ENCODE results near the gene TEAD1.

The TEAD1 gene

DNA sequence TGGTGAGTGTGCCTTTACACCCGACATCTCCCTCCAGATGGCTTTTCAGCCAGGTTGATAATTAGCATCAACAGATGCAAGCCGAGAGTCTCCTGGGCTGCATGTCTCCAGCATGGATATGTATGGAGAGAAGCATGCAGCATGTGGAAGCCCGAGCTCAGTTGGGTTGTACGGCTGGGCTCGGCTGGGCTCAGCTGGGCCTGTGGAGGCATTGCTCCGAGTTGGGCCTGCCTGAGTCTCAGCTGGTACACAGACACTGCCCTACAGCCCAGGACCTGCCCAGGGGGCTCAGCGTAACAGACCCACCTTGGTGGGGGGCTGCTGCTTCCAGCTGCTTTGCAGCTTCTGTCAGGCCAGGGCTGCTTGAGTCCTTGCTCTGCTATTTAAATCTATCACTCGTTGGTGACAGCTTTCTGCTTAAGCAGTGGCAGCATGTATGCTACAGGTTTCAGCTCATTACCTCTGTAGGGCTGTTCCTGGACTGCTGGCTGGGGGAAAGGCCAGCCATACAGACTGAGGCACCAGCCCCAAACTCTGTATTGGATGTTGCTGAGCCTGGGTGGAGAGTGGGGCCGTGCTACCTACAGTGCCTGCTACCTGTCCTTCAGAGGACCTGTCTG, 115.5 kb downstream of the TEAD1 start:
- no peak for DNase-seq (ENCODE audit: low read depth)

DNA sequence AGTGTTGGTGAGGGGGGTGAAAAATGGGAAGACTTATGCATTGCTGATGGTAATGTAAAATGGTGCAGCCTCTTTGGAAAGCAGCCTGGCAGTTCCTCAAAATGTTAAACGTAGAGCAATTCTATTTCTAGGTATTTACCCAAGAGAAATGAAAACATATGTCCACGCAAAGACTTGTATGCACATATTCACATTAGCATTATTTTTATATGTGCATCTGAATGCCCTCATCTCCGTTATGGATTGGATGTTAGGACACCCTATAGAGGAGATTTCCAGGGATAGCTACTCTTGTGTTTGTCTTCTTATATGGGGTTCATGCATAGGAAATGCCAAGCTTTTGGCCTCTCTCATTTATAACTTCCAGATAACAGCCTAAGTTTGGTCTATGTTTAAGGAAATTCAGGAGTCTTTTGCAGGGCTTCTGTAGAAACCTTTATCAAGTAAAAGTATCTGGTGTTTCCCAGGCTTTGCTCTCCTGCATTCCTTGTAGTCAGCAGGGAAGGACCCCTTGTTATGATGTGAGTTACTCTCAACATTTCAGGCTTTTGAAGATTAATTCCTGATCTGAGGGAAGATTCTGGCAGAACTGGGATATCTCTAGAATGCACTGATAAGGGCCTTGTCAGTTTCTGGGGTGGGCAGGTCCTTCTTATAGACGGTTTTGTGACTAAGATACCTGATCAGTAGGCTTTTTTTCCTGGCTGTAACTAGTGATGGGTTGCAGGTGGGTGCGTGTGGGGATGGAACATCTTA, 116.8 kb downstream of the TEAD1 start:
- DNase-seq (ENCODE audit: low read depth) = no peak

DNA sequence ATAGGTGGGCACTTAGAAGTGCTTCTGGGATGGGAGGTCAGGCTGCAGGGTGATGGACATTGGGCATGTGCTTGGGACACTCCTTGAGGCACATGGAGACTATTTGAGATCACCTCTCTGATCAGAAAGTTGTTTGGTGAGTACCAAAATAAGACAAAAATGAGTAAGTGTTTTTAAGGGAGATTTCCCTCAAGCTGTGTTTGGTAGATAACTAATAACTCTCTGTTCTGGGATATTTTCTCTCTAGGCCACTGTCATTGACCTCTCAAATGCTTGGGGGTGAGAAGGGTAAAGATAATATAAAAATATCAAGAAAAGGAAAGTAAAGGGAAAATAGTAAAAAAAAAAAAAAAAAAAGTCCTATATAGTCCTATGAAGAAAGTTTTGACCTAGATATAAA, 117.8 kb downstream of the TEAD1 start:
- no peak for DNase-seq (ENCODE audit: low read depth)

DNA sequence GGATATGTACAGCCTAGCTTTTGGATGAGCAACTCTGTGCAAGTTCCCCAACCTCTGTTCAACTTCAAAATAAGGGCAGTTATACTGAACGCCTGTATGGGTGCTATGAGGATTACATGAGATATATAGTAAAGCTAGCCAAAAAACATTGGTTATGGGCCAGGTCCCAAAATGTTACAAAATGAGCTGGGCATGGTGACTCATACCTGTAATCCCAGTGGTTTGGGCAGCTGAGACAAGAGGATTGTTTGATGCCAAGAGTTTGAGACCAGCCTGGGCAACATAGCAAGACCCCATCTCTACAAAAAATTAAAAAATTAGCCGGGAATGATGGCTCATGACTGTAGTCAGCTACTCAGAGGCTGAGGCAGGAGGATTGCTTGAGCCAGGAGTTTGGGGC, 118.4 kb downstream of the TEAD1 start:
- no peak for DNase-seq (ENCODE audit: low read depth)

DNA sequence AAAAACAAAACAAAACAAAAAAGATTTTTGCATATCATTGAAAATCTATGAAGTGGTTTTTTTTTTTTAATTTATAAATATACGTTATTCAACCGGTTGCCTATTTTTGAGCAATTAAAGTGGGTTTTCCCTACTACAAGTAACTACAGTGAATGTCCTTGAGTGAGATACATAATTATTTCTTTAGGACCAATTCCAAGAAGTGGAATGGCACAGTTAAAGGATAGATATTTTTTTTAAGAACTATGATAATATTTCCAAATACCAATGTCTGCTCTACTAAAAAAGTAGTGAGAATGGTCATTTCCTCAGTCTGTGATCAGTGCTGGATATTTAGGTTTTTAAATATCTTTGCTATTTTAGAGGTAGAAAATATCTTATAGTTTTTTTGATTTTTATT, 118.8 kb downstream of the TEAD1 start:
- DNase-seq (ENCODE audit: low read depth) = no peak

DNA sequence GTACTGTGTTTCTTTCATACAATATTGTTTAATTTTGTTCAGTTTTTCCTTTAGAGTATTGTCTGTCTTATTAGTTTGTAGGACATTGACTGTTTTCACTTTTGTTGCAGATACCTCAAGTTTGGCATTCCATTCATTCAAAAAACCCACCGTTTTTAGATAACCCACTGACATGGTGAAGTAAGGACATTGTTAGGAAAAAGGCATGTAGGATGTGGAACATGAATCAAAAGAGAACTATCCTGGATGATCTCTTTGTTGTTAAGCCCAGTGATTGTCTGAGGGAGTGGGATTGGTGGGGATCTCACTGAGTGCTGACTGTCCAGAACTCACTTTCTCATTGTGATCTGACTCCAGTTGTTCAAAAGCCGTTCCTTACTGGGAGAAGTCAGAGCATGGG, 119.3 kb downstream of the TEAD1 start:
- no peak for DNase-seq (ENCODE audit: low read depth)

DNA sequence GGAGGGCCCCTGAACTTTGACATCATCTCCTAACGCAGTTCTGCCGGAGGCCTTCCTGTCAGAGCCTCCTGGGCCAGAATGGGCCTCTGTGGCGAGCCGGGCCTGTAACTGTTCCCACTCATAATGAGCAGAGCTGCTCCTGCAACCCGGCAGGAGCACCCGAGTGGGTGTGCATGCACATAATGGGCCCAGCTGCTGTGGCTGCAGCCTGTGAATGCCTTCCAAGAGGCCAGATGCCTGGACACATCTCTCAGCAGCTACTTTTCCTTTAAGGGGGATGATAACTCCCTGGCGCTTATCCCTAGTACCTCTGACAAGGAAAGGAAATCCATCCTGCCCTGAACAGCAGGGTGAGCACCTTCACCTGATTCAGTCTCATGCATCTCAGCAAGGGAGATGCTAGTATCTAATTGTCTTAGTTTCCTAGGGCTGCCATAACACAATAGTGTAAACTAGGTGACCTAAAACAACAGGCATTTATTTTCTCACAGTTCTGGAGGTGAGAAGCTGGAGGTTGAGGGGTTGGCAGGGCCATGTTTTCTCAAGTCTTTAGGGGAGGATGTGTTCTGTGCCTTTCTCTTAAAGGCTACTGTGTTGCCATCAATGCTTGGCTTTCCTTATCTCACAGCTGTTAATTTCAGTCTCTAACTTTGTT, 120.5 kb downstream of the TEAD1 start:
- no peak for DNase-seq (ENCODE audit: low read depth)

DNA sequence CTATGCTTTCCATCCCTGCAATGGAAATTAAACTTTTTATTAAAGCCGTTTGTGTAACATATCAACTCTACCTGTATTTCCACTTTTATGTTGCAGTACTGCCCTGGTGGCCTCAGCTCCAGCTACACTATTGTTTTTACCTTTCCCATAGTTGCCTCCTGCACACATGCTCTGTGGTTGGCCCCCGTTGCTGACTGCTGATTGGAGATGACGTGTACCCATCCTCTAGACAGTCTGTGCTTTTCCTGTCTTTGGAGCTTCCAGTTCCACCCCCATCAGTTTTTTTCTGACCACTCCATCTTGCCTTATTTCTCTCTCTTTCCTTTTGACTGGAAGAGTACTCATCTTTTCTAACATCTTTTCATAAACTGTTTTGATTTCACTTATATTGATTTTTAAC, 123.8 kb downstream of the TEAD1 start:
- no peak for DNase-seq (ENCODE audit: low read depth)

DNA sequence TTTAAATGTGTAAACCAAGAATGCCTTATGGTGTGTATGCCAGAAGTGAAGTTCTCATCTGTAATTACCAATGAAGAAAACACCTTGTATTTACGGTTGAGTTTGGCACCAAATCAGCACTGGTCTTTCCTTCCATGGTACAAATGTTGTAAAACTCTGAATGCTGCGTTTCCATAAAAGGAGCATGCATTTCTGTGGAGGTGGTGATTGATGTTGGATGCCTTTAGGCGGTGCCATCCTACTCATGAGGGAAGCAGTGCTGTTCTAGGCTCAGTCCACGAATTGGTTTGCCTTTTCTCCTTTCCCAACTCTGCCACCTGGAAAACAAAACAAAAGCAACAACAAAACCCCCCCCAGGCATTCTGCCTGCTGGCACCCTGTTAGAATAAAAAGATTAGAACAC, 124.4 kb downstream of the TEAD1 start:
- no peak for DNase-seq (ENCODE audit: low read depth)

DNA sequence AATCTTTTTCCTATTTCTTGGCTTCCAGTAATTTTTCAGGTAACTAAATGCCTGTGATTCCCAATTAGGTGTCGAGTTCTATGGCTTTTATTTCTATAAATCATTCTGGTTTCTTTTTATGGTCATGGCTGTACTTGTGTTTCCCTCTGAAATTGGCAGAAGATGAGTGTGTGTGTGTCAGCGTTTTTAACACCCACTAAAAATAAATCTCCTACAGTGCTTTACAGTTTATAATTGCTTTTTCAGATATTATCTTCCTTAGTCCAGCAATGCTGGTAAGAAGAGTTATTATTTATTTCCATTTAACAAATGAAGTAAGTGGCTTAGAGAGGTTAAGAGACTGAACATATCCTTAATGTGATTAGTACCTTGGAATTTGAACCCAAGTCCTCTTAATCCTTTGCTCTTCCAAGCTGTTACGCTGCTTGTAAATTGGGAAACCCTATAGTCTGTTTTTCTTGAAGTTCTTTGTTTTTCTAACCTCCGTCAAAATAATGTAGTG, 125.2 kb downstream of the TEAD1 start:
- no peak for DNase-seq (ENCODE audit: low read depth)

DNA sequence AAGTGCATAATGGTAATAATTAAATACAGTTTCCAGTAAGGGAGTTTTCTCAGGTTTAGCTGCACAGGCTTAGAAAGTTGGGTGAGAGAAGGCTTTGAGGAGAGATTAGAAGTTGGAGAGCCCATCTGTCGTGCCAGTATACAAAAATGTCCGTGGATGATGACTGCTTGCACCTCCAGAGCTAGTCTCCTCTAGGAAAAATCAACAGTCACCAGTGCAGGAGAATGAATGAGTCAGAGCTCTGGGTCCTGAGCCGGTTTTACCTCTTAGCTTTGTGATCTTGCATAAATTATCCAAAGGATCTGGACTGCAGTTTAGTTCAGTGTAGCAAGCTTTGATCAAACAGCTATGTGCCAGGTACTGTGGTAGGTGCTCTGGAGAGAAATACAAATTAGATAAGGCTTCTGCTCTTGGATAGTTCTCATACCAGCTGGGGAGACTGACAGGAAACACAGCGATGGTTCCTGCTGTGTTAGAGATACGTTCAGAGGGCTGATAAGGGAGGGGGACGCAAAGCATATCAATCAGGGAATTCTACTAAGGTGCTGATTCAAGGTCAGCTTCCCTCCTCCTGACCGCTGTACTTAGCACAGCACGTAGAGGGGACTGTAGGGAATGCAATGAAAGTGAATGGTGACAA, 125.9 kb downstream of the TEAD1 start:
- no peak for DNase-seq (ENCODE audit: low read depth)

DNA sequence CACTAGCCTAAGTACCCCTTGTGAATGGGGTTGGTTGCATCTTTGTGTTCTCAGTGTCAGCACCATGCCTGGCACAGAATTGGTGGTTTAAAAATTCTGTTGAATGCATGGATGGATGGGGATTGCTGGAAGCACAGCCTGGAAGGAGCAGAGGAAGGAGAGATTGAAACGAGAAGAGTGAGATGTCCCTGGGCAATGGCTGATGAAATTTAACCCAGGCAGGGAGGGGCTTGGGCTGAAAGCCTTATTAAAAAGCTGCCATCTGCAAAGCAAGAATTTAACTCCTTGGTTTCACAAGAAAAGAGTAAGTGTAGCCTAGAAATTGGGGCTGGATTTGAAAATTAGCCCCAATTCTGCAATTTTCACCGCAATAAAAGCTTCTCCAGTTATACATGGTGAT, 126.7 kb downstream of the TEAD1 start:
- DNase-seq (ENCODE audit: low read depth) = no peak

DNA sequence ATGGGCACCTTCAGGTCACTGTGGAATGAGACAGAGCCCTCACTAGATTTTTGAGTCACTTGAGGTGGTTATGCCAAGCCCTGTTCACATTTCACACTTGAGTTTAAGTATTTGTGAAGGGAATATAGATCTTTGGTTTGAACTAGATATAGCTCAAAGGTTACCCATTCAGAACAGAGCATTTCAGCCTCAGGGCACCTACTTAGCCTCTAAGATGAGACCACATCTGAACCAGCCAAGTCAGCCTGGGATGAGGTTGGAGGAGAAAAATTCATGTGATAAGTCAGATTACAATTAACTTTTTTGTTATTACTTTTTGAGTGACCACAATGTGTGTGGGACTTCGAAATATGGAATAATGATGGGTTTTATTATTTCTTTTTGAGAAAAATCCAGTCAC, 127.8 kb downstream of the TEAD1 start:
- DNase-seq (ENCODE audit: low read depth) = no peak

DNA sequence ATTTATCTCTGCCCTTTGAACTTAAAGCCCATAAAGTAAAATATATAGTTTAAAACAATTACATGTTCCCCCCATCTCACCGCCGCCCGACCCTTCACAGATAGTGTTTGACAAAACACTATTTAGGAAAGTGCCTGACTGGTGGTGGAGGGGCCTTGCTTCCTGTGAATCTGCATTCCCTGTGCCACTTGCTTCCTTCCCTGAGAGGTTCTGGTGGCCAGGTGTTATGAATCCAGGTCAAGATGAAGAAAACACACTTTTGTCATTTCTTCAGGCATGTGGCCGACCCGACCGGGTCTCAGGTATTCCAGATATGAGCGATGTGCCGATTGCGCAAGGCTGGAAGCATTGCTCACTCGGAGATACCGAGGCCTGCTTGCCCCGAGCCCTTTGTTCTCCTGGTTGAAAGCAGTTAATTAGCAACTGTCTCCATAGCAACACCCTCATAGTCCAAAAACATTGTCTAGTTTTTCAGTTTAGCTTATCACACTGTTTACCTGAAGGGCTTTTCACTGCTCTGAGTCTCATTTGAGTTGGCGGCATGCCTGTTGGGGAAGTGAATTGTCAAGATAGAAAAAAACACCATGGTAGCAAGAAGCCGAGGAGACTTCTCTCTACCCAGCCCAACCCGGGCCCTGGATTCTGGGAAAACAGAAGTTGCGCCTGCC, 128.3 kb downstream of the TEAD1 start:
- DNase-seq (ENCODE audit: low read depth) = no peak

DNA sequence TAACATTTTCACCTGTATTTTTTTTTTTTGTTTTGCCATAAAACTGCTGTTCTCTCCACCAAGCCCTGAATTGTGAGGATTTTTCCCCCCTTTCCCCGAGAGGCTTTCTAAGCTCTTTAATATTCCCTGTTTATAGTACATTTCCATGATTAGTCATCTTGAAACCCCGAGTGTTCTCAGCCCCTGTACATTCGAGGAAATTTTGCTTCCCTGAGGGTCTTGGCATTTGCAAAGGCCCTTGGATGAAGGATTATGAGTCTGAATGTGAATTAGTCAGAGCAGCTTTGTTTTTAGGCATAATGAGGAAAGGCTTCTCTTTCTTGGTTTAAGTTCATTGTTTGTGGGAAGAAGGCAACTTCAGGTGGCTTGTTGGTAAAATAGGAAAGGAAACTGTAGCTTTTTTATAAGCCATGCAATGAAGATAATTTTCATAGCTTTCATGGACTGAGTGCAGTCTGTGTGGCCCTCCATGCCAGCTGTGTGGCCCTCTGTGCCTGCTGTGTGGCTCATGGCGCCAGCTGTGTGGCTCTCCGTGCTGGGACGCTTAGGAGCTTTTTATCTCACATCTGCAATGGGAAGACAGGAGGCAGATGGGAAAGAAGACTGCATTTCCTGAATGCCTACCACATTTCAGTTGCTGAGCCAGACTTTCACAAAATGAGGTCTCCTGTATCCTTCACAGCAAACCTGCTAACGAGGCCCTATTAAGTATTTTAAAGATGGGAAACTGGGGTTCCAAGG, 129.0 kb downstream of the TEAD1 start:
- DNase-seq (ENCODE audit: low read depth) = no peak

DNA sequence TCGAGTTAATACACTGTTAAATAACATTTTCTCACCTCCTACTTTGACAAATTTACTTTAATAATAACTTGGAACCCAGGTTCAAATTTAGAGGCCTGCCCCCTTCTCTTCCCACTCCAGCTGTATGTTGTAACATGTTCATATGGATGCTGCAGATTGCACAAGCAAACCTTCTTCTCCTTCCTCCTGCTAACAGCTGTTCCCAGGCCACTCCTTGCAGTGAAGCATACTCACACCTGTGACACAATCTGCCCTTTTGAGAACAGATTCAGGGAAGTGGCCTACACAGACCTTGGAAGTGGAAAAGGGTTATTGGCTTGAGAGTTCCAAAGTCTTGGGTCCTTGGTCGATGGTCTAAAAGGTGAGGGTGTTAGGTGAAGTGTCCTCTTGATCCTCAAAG, 131.9 kb downstream of the TEAD1 start:
- no peak for DNase-seq (ENCODE audit: low read depth)

DNA sequence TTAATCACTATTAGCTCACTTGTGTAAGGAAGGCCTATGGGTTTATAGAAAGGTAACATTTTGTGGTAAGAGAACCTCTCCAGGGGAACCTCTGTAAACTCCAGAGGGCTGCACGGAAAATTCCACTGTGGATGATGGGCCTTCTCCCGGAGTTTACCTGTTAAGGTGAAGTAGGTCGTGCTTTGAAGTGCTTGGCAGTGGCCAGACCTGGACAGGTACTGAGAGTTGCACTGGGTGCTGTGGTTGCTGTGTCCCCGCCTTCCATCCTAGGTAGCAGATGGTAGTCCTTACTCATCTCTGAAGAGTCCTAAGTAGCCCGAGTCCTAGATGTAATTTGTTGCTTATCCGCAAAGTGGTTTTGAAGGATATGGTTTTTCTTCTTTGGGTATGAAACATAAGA, 133.4 kb downstream of the TEAD1 start:
- no peak for DNase-seq (ENCODE audit: low read depth)

DNA sequence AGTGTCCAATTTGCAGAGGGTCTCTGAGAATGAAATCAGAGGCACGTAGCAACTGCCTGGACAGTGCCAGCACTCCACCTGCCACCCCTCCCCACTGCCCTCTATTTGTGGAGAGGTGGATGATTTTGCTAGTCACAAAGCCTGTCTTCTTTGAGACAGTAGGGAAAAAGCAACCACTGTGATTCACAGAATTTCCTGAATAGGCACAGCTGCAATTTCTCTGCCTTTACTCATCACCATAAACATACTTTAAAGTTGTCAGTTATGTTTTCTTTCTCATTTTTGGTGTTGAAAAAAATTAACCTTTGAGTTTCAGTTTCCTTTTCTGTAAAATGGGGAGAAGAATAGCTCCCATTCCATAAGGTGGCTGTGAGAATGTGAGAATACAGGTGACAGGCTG, 134.3 kb downstream of the TEAD1 start:
- DNase-seq (ENCODE audit: low read depth) = no peak

DNA sequence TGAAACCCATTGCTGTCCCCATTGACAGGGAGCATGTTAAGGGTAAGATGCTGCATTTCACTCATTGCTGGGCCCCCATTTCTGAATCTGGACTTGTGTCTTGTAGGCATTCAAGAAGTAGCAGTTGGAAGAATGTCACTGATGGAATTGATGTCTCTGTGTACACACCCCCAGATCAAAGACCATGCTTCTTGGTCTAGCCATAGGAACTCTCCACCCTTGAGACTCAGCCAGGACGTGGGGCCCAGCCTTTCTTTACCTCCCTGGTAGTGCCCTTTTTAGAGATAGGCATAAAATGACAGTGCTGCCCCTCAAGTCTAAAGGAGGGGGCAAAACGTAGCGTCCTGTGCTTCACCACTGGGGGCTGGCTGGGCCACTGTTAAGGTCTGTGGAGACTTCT, 135.1 kb downstream of the TEAD1 start:
- DNase-seq (ENCODE audit: low read depth) = no peak

DNA sequence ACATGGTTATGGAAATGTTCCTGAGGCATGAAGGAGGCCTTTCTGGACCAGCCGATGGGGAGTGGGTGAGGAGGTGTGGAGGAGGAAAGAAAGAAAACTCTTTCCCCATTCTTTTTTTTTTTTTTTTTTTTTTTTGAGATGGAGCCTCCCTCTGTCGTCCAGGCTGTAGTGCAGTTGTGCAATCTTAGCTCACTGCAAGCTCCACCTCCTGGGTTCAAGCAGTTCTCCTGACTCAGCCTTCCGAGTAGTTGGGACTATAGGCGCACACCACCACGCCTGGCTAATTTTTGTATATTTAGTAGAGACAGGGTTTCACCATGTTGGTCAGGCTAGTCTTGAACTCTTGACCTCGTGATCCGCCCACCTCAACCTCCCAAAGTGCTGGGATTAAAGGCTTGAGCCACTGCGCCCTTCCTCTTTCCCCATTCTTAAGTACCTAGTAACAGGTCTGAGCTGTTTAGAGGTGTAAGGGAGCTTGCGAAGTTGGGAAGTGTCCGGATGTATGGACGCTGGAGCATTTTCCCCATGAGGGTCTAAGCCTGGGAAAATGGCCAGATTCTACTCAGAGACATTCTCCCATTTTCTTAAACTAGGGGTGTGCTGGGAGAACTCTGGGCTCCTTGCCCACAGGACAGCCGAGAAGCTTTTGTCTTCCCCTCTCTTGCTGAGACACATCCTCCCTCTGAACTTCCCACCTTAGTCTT, 135.8 kb downstream of the TEAD1 start:
- no peak for DNase-seq (ENCODE audit: low read depth)

DNA sequence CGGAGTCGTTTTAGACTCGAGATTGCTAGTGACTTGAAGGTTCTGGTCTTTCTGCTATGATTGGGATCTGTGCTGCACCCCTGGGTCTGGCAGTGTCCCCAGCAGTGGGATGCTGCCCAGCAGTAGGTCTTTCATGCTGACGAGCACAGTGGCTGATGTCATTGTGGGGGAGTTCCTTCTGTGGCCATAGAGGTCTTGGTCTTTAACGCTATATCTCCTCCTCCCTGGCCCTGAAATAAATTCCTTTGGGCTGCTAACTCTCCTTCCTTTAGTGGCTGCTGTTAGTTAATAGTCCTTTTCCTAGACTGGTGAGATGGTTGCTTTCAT, 136.3 kb downstream of the TEAD1 start:
- DNase-seq (ENCODE audit: low read depth) = no peak
